HG03565 (cell line): ENCODE measurements around the gene MATK.

Experiments used
- ATAC-seq: cut with Tn5 transposase; IDR thresholded peaks from one replicate; pipeline ENCODE4 v1.9.1; 2021; ENCODE audit warnings: mild to moderate bottlenecking, moderate library complexity; ENCODE audit not compliant: unreplicated experiment

Gene MATK

DNA sequence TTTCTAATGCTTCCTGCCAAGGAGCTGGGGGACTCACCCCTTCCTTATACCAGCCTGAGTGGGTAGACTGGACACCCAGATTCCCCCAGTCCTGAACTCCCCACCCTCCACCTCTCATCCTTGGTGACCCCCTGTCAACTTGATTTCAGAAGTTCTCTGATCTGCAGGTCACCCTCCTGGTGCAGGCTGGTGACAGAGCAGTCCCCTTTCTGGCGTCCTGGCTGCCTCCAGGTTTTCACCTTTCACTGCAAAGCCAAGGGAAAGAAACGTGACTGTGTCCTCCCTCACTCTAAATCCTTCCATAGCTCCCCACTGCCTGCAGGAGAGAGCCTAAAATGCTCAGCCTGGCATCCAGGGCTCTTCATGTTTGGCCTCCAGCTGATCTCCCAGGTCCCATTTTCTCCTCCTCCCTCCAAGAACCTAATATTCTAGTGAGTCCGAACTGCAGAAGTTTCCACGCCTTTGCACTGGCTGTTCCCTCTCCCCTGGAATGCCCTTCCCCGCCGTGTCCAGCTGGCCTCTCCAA lies 4.1 kb upstream of the MATK start:
- ATAC-seq, result no peak

GRCh38 chr19:3788996-3789778 lies 3.0 kb upstream of the MATK start:
- no peak for ATAC-seq

DNA sequence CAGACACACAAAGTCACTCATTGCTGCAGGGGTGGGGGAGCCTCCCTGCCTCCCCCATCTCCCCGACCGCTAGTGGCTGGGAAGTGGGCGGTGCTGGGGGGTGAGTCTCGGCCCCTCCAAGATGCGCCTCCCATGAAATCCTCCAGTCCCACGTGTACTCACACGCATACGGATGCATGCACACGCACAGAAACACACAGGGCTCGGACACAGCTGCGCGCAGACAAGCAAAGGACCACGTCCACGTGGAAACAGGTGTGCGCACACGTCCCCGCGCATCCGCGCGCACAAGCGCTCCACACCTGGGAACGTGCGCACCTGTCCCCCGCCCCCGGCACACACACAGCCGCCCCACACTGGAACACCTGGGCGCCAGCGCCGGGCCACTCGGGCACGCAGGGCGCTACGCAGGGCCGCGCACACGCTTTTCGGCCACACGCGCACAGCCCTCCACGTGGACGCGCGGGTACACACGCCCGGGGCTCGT lies 687 bp downstream of the MATK start:
- no peak for ATAC-seq

DNA sequence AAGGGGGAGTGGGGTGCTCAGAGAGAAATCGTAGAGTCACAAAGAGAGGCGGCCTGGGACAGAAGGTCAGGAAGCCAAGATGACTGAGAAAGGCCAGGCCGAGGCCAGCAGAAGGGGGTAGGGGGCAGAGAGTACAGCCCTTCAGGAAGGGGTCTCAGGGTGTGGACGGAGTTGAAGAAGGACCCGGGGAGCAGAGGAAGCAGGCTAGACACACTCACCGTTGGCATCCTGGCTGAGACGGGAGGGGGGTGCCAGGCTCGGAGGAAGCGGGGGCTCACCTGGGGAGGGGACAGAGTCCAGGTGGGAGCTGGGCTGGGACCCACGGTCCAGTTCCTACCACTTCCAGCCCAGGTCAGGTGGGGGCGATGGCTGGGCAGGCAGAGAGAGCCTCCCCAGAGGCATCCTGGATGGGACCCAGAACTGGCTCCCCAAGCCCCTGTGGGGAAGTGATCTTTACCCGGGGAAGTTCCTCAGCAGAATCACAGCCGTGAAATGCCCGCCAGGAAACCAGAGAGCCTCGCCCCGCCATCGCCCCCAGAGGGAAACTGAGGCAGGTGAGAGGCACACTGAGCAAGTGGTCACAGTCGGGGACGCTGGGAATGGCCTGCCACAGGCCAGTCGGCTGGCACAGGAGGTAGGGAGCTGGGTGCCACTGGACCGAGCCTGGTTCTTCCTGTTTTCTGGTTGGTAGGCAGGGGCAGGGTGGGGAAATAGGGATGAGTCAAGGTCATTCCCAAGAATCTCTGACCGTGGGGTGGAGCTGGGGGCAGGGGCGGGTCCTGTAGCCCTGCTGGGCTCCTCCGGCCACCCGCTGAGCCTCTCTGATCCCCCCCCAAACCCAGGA lies 1.4 kb downstream of the MATK start:
- no peak for ATAC-seq

DNA sequence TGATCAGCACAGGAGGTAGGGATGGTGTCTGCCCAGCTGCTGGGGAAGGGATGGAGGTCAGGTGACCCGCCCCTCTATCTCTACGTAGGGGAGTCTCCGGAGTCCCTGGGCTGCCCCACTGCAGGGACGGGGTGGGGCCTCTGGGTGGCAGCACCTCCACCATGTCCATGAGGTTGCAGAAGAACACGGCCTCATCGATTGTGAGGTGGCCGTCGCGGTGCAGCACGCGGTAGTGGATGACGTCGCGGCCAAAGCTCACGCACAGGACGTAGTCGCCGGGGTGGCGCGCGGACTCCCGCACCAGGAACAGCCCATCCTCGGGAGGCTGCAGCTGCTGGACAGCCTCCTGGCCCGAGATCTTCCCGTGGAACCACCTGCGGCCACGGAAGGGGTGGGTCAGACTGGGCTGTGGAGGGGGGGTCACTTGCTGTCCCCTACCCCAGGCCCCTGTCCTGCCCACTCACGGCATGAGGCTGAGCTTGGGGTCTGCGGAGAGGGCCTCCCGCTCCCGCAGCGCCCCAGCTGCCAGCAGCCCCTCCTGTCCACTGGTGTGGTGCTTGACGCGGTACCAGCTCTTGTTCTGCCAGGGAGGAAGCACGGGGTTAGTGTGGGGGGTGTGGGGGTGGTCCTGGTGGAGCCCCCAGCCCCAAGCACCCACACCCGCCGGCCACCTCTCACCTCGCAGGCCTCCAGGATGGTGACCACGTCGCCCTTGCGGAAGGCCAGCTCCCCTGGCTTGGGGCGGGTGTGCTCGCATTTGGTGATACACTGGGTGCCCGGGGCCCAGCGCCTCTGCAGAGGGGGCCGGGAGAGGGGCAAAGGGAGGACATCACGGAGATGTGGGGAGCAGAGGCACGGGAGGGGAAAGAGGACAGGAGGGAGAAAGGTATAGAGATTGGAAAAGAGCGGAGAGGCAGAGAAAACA lies 2.3 kb downstream of the MATK start:
- no peak for ATAC-seq

- no peak for ATAC-seq
Observed at GRCh38 chr19:3782903-3783302, 3.3 kb downstream of the MATK start.

DNA sequence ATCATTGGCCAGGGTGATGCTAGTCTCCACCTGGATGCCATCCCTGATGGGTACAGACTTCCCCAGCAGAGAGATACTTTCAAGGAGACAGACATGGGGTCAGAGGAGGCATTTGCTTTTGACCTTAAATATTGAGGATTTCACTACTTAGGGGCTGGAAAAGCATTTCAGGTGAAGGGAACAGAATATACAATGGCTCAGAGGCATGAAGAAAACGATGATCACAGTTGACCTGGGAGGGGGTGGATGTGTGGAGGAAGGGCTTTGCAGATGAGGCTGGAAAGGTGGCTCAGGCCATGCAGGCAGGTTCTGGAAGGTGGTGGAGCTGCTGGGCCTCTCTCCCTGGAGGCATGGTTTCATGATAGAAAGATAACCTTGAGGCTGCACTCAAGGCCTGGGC lies 3.9 kb downstream of the MATK start:
- no peak for ATAC-seq

- no peak for ATAC-seq
Observed at GRCh38 chr19:3781603-3782002, 4.6 kb downstream of the MATK start.

DNA sequence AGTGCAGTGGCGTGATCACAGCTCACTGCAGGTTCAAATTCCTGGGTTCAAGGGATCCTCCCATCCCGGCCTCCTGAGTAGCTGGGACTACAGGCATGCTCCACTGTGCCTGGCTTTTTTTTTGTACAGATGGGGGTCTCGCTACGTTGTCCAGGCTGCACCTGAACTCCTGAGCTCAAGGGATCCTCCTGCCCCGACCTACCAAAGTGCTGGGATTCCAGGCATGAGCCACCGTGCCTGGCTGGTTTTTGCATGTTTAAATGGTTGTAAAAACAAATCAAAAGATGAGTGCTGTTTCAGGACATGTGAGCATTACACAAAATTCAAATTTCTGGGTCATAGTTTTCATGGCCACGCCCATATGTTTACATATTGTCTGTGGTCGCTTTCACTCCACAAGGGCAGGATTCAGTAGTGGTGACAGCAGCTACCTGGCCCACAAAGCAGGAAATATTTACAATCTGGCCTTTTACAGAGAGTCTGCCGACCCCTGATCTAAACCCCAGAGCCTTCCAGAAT lies 5.3 kb downstream of the MATK start:
- no peak for ATAC-seq

DNA sequence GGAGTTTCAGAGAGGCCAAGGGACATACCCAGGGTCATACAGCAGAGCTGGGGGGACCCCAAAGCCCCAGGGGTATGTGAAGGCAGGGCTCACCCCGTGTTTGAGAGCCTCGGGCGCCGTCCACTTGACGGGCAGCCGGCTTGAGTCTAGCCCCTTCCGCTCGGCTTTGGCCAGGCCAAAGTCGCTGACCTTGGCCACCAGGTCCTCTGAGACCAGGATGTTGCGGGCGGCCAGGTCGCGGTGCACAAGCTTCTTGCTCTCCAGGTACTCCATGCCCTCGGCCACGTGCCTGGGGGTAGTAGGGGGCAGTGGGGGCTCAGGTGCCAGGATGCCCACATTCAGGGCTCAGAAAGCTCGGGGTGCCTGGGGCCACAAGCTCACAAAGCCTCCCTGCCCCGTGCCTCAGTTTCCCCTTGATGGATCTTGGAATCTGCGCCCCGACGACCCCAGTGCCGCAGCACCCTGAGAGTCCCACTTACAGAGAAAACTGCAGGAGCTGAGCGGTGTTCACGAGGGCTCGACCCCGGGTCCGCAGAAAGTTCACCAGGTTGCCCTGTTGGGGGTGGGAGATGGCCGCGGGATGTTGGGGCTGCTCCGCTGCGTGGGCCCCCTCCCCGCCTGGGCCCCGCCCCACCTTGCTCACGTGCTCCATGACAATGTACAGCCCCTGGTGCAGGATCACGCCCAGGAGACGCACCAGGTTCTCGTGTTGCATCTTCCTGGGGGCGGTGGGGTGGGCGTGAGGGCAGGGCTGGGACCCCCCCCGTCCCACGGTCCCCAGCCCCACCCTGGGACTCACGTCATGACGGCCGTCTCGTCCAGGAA lies 7.1 kb downstream of the MATK start:
- ATAC-seq, result no peak

GRCh38 chr19:3778104-3778867 lies 7.9 kb downstream of the MATK start:
- no peak for ATAC-seq

GRCh38 chr19:3776479-3777040 lies 9.6 kb downstream of the MATK start:
- ATAC-seq, result no peak

DNA sequence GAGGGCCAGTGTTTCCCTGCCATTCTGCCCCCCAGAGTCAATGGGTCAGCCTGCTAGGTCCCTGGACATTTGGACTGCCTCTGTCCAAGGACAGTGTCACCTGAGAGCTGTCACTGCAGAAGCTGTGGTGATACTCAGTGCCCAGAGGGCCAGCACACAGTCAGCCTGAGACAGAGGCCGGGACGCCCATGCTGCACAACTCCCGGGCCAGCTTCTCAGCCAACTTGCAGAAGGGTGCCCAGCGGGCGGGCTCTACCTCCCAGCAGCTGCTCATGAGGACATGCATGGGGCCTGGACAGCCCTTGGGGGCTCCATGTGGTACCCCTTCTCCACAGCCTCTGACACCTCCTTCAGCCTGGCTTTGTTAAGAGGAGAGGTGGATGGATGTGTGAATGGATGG lies 10.3 kb downstream of the MATK start:
- no peak for ATAC-seq

DNA sequence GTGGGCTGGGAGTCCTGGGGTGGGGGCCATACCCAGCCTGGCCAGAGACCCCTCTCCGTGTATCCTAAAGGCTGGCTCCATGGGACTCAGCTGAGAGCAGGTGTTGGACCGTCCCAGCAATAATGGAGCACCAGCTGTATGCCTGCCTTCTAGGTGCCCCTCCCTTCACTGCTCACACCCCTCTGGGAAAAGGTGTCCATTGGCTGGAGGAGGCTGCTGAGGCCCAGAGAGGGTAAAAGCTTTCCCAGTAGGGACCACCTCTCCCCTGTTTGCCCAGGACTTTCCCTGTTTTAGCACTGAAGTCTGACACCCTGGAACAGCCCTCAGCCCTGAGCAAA lies 10.8 kb downstream of the MATK start:
- no peak for ATAC-seq

DNA sequence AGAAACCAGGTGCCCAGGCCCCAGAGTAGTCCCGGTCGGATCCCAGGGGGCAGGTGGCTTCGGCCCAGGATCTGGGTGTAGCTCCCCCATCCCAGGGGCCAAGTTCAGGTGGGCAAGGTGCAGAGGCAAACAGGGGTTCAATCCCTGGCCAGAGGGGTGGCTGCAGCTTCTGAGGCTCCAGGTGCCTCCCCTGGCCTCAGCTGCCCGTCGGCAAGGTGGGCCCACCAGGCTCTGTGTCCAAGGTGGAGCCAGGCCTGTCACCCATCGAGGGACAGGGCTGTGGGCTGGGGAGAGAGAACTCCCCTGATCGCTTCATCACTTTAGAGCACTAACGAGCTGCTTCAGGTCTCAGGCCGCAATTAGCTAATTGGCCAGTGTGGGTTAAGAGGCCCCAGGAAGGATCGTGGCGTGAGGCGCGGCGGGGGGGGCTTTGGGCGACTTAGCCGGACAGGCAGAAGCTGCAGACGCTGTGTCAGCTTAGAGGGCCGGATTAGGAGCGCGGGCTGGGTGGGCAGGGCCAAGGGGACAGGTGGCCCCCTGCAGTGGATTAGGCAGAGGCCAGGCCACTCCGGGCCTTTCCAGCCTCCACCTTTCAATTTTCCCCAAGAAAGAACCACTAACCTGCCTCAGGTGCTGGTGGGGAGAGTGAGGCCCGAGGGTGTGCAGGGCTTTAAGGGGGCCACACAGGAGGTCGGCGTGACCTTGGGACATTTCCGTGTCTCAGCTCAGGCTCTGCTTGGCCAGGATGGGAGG lies 11.4 kb downstream of the MATK start:
- ATAC-seq, result no peak

GRCh38 chr19:3773814-3774515 lies 12.2 kb downstream of the MATK start:
- no peak for ATAC-seq

DNA sequence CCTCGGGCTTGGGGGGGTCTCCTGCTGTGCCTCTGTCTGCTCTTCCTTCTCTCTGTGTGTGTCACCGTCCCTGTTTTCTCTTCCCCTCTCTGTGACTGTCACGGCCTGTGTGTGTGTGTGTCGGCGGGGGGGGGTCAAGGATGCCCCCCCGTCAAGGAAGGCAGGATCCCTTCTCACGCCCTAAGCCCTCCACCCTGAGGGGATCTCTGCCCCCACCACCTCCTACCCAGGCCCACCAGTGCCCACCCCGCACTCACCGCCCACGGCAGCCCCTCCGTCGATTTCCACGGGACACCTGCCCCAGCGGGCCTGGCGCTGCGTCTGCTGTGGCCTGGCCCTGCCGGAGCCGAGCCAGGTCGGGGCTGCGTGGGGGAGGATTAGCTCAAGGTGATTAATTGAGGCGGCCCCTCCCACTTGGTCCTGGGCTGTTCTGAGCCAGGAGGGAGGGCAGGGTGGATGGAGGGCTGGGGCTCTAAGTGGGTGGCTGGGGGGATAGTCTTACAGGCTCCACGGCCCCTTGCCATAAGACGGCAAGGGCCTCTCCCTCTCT lies 14.2 kb downstream of the MATK start, which contains the start of gene RAX2:
RAX2 (minus strand) TSS at position 323 of the 550 bp plus-strand sequence. CDS start 486 bp downstream, outside the sequence.
- no peak for ATAC-seq
